WERI-Rb-1 (cell line): Measurements from ENCODE around the gene PLXDC1.
"Not testable (repeated sequence)": the region's sequence is repeated elsewhere in the genome, so short reads cannot be mapped to it uniquely, and the experiment has no call there.

Experiments
- DNase-seq: peaks from one replicate; pipeline ENCODE4 v3.0.0-alpha.2; 2020
- H3K27ac ChIP-seq: fragments of 250-450 bp; sonication (Bioruptor Pico); 2 replicates; pipeline ENCODE4 v1.5.1; 2020; ENCODE audit warnings: mild to moderate bottlenecking, moderate library complexity
- H3K27me3 ChIP-seq: fragments of 250-450 bp; sonication (Bioruptor Pico); 2 replicates; pipeline ENCODE4 v1.5.1; 2021; ENCODE audit warnings: mild to moderate bottlenecking, low read depth, moderate library complexity; ENCODE audit not compliant: insufficient read depth, severe bottlenecking
- H3K36me3 ChIP-seq: fragments of 250-450 bp; sonication (Bioruptor Pico); 2 replicates; pipeline ENCODE4 v1.5.1; 2020; ENCODE audit warnings: mild to moderate bottlenecking, moderate library complexity
- H3K4me3 ChIP-seq: 2 replicates; pipeline ENCODE4 v1.5.1; 2011; ENCODE audit warnings: low read depth, mild to moderate bottlenecking, control low read depth, low read length
- H3K9me3 ChIP-seq: fragments of 250-450 bp; sonication (Bioruptor Pico); 2 replicates; pipeline ENCODE4 v1.5.1; 2021; ENCODE audit warnings: mild to moderate bottlenecking, moderate library complexity; ENCODE audit not compliant: severe bottlenecking
- TF ChIP-seq, protein P1 (sequence below): IDR thresholded peaks from 2 replicates; pipeline ENCODE4 v1.5.1; 2011; ENCODE audit warnings: low read depth, mild to moderate bottlenecking, control low read depth, inconsistent platforms, low read length

Gene PLXDC1

GRCh38 chr17:39170558-39170957 lies 19.1 kb upstream of the PLXDC1 start:
- DNase-seq = no peak
- H3K36me3 ChIP-seq = peaks cover 4% of the 10 kb centered on the region
- TF ChIP-seq, protein P1, sequence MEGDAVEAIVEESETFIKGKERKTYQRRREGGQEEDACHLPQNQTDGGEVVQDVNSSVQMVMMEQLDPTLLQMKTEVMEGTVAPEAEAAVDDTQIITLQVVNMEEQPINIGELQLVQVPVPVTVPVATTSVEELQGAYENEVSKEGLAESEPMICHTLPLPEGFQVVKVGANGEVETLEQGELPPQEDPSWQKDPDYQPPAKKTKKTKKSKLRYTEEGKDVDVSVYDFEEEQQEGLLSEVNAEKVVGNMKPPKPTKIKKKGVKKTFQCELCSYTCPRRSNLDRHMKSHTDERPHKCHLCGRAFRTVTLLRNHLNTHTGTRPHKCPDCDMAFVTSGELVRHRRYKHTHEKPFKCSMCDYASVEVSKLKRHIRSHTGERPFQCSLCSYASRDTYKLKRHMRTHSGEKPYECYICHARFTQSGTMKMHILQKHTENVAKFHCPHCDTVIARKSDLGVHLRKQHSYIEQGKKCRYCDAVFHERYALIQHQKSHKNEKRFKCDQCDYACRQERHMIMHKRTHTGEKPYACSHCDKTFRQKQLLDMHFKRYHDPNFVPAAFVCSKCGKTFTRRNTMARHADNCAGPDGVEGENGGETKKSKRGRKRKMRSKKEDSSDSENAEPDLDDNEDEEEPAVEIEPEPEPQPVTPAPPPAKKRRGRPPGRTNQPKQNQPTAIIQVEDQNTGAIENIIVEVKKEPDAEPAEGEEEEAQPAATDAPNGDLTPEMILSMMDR = no peak
- H3K27ac ChIP-seq = no peak overlapping the region
- peaks cover 4% of the 10 kb centered on the region for H3K9me3 ChIP-seq
- no peaks in the 10 kb centered on the region for H3K27me3 ChIP-seq
- H3K4me3 ChIP-seq = no peak overlapping the region

DNA sequence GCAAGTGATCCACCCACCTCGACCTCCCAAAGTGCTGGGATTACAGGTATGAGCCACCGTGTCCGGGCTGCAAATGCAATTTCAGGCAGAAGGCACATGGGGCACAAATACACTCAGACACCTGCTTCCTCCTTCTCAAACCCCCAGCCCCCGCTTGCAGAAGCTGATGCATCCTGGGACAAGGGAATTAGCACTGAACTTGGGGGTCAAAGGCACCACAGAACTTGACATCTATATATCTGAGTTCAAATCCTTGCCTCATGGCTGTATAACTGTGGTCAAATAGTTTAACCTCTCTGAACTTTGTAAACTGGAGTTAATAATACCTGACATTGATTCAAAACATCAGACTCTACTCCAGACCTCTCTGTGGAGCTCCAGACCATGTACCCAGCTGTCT lies 18.7 kb upstream of the PLXDC1 start:
- DNase-seq = no peak
- TF ChIP-seq, protein P1 = no peak
- Histone ChIP-seq H3K36me3 (peaks cover under 1% of the 10 kb centered on the region), H3K4me3 (no peak overlapping the region), H3K27ac (no peak overlapping the region), H3K9me3 (peaks cover 4% of the 10 kb centered on the region), H3K27me3 (no peaks in the 10 kb centered on the region)

DNA sequence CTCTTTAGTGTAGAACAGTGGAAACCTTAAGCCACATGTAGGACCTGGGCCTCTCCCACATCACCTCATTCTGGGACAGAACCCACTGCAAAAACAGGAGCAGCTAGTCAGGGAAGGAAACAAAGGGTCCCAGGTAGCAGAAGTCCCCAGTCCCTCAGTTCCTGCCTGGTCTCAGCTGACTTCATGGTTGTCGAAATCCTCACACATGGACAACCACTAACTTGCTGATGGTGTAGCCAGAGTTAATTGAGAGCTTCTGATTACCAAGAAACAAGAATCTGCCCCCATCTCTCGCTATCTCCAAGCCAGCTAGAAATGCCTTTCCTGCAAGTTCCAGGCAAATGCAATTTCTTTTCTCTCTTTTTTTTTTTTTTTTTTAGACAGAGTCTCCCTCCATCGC lies 18.1 kb upstream of the PLXDC1 start:
- H3K36me3 ChIP-seq = no peaks in the 10 kb centered on the region
- H3K4me3 ChIP-seq = no peak overlapping the region
- TF ChIP-seq, protein P1 = no peak
- no peaks in the 10 kb centered on the region for H3K27me3 ChIP-seq
- DNase-seq = no peak
- peaks cover 4% of the 10 kb centered on the region for H3K9me3 ChIP-seq
- no peak overlapping the region for H3K27ac ChIP-seq

- peaks cover 4% of the 10 kb centered on the region for H3K9me3 ChIP-seq
- H3K27ac ChIP-seq = no peak overlapping the region
- TF ChIP-seq, protein P1 = no peak
- H3K4me3 ChIP-seq = no peak overlapping the region
- no peak for DNase-seq
- no peaks in the 10 kb centered on the region for H3K36me3 ChIP-seq
- no peaks in the 10 kb centered on the region for H3K27me3 ChIP-seq
Measured at GRCh38 chr17:39169101-39169500, 17.7 kb upstream of the PLXDC1 start.

DNA sequence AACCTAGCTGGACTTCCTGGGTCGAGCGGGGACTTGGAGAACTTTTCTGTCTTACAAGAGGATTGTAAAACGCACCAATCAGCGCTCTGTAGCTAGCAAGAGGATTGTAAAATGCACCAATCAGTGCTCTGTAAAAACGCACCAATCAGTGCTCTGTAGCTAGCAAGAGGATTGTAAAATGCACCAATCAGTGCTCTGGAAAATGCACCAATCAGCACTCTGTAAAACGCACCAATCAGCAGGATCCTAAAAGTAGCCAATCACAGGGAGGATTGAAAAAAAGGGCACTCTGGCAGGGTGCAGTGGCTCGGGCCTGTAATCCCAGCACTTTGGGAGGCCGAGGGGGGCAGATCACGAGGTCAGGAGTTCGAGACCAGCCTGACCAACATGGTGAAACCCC lies 17.1 kb upstream of the PLXDC1 start:
- DNase-seq, H3K4me3 ChIP-seq, H3K36me3 ChIP-seq, H3K27me3 ChIP-seq, H3K9me3 ChIP-seq: not testable (repeated sequence)
- peak overlapping the region; percentile 83 for H3K27ac ChIP-seq

DNA sequence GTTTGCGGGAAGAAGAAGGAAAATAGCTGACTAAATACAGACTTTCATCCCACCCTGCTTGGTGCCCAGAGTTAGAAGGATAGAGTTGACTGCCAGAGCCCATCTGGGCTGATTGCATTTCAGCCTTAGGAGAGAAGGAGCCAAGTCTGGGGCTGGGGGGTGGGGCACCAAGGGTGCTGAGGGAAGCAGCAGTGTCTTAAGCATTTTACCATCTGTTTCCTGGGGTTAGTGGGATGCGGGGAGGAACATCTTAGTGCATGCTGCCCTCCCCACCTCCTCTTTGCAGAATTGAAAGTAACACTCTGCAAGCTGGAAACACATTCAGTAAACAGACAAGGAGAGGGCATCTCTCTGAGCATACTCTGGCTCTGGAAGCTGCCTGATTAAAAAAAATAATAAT lies 16.0 kb upstream of the PLXDC1 start:
- Histone ChIP-seq H3K4me3 (peak overlapping the region; percentile 13), H3K27ac (peak overlapping the region; percentile 83)
- peak; percentile 89 for DNase-seq

More for the DNA sequence above, 16.0 kb upstream of the PLXDC1 start:
- TF ChIP-seq, protein P1 = no peak
- Histone ChIP-seq H3K36me3 (no peaks in the 10 kb centered on the region), H3K27me3 (no peaks in the 10 kb centered on the region), H3K9me3 (peaks cover 4% of the 10 kb centered on the region)
